HepG2 (cell line): ENCODE measurements around the gene SELENOH. TPM values are rescaled to one million over a fixed set of nuclear protein-coding genes. Genes with fewer than 3 reads are reported as not detected.

Source experiments
- HMG20A ChIP-seq: IDR thresholded peaks from 2 replicates; pipeline ENCODE4 v1.6.1; 2016; ENCODE audit warnings: borderline replicate concordance
- HNF4A ChIP-seq: sonication (generic); formaldehyde crosslinking; IDR thresholded peaks from 2 replicates; pipeline ENCODE4 v1.4.0; 2020; ENCODE audit warnings: missing genetic modification reagents
- HNRNPUL1 ChIP-seq: fragments of 200-400 bp; formaldehyde crosslinking; IDR thresholded peaks from 2 replicates; pipeline ENCODE4 v1.6.1; 2017; ENCODE audit warnings: low read depth, mild to moderate bottlenecking, low read length, moderate library complexity
- JDP2 ChIP-seq: sonication (generic); formaldehyde crosslinking; IDR thresholded peaks from 2 replicates; pipeline ENCODE4 v1.8.1; 2022; ENCODE audit warnings: missing genetic modification reagents, borderline replicate concordance
- ONECUT2 ChIP-seq: sonication (generic); formaldehyde crosslinking; IDR thresholded peaks from 2 replicates; pipeline ENCODE4 v1.4.0; 2020; ENCODE audit warnings: missing genetic modification reagents
- PAWR ChIP-seq: sonication (generic); formaldehyde crosslinking; IDR thresholded peaks from 2 replicates; pipeline ENCODE4 v1.4.0; 2020; ENCODE audit warnings: missing genetic modification reagents, mild to moderate bottlenecking, borderline replicate concordance
- POLR2A ChIP-seq, 2 experiments: IDR thresholded peaks; 2 replicates each; pipeline ENCODE4 v1.6.1; 2011; ENCODE audit warnings: low read depth in 2 of 2, low read length in 2 of 2, mild to moderate bottlenecking in 1 of 2, moderate library complexity in 1 of 2; ENCODE audit not compliant: insufficient read depth in 1 of 2
- SMAD3 ChIP-seq: sonication (generic); formaldehyde crosslinking; IDR thresholded peaks from 2 replicates; pipeline ENCODE4 v1.4.0; 2020; ENCODE audit warnings: missing genetic modification reagents
- SMARCE1 ChIP-seq: fragments of 450-650 bp; IDR thresholded peaks from 2 replicates; pipeline ENCODE4 v1.6.1; 2017; ENCODE audit warnings: borderline replicate concordance
- ZFP37 ChIP-seq: sonication (generic); formaldehyde crosslinking; IDR thresholded peaks from 2 replicates; pipeline ENCODE4 v1.4.0; 2020; ENCODE audit warnings: missing genetic modification reagents, borderline replicate concordance
- ZNF547 ChIP-seq: sonication (generic); formaldehyde crosslinking; IDR thresholded peaks from 2 replicates; pipeline ENCODE4 v1.5.1; 2020; ENCODE audit warnings: mild to moderate bottlenecking, missing genetic modification reagents
- ZNF589 ChIP-seq: sonication (generic); formaldehyde crosslinking; conservative IDR thresholded peaks from 2 replicates; pipeline ENCODE4 v1.8.0; 2022; ENCODE audit warnings: mild to moderate bottlenecking, moderate library complexity, missing genetic modification reagents
- ZNF607 ChIP-seq: sonication (generic); formaldehyde crosslinking; IDR thresholded peaks from 2 replicates; pipeline ENCODE4 v1.5.1; 2020; ENCODE audit warnings: missing genetic modification reagents, mild to moderate bottlenecking, borderline replicate concordance
- ZNF616 ChIP-seq: sonication (generic); formaldehyde crosslinking; IDR thresholded peaks from 2 replicates; pipeline ENCODE4 v1.5.0; 2020; ENCODE audit warnings: low read depth, mild to moderate bottlenecking, missing genetic modification reagents
- ZNF646 ChIP-seq: sonication (generic); formaldehyde crosslinking; IDR thresholded peaks from 2 replicates; pipeline ENCODE4 v1.9.0; 2021; ENCODE audit warnings: mild to moderate bottlenecking, missing genetic modification reagents
- ZNF704 ChIP-seq: sonication (generic); formaldehyde crosslinking; IDR thresholded peaks from 2 replicates; pipeline ENCODE4 v1.8.1; 2023; ENCODE audit warnings: mild to moderate bottlenecking, inconsistent platforms, moderate library complexity, missing genetic modification reagents, borderline replicate concordance
- polyA plus RNA-seq, 8 experiments: library from polyadenylated mRNA; depleted of rRNA in 3 of 8; stranded (reverse) in 7 of 8; unstranded in 1 of 8; fragments of >200 nt; fragmentation: Illumina TruSeq in 4 of 8; extraction: Trizol in 4 of 8; gene quantifications; 2 replicates each; pipeline versions ENCODE4 v1.2.1 to v1.2.3, GENCODE V29; 2011 to 2016; ENCODE audit warnings: low read depth in 4 of 8, missing spikeins in 1 of 8, mixed read lengths in 1 of 8; ENCODE audit not compliant: insufficient read depth in 1 of 8
- total RNA-seq, 5 experiments: library from RNA; depleted of rRNA; stranded (reverse); fragments of >200 nt; fragmentation: Illumina TruSeq; extraction: Trizol; gene quantifications; 2 replicates each; pipeline ENCODE4 v1.2.3, GENCODE V29; 2016; ENCODE audit warnings: low read depth in 1 of 5
- TF ChIP-seq, protein P1 (sequence below), 2 experiments: IDR thresholded peaks; 2 replicates each; pipeline ENCODE4 v1.6.1; 2011 to 2012; ENCODE audit warnings: low read length in 2 of 2, borderline replicate concordance in 1 of 2, low read depth in 1 of 2, mild to moderate bottlenecking in 1 of 2, moderate library complexity in 1 of 2

SELENOH gene
- total and polyA plus RNA-seq, 2 of the 13 experiments (the other 11 are each of a cell fraction or from before 2014, with no cell fraction given) = 27.2 to 77.4 TPM

DNA sequence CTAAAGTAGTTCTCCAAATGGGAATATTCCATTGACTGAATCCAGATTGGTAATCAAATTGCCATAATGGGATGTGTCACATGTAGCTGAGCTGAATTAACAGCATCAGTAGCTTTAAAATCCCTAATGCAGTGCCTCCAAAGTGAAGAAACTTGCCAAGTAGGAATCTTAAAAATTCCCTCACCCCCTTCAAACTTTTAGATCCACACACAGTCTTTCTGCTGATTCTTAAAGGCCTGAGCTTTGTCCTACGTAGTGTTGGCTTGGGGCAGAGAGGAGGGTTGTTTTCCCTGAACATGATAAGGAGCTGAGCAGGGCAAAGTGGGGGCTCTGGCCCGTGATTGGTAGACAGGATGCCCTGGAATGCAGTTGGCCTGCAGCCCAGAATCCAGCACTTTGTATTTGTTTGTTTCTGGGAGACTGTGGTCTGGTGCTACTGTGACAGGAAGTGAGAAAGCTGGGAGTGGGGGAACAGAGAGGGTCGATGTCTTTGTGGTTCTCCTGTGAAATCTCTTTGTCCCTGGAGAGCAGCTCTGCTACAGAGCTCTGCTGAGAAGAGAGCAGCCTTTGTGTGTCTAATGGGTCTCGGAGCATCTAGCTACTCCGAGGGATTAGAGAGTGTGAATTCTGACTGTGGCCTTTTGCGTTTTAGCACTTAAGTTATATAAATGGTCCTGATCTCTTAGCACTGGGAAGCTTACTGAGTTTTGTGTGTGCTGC is 37.2 kb downstream of the SELENOH start (continued):
- TF ChIP-seq, protein P1, sequence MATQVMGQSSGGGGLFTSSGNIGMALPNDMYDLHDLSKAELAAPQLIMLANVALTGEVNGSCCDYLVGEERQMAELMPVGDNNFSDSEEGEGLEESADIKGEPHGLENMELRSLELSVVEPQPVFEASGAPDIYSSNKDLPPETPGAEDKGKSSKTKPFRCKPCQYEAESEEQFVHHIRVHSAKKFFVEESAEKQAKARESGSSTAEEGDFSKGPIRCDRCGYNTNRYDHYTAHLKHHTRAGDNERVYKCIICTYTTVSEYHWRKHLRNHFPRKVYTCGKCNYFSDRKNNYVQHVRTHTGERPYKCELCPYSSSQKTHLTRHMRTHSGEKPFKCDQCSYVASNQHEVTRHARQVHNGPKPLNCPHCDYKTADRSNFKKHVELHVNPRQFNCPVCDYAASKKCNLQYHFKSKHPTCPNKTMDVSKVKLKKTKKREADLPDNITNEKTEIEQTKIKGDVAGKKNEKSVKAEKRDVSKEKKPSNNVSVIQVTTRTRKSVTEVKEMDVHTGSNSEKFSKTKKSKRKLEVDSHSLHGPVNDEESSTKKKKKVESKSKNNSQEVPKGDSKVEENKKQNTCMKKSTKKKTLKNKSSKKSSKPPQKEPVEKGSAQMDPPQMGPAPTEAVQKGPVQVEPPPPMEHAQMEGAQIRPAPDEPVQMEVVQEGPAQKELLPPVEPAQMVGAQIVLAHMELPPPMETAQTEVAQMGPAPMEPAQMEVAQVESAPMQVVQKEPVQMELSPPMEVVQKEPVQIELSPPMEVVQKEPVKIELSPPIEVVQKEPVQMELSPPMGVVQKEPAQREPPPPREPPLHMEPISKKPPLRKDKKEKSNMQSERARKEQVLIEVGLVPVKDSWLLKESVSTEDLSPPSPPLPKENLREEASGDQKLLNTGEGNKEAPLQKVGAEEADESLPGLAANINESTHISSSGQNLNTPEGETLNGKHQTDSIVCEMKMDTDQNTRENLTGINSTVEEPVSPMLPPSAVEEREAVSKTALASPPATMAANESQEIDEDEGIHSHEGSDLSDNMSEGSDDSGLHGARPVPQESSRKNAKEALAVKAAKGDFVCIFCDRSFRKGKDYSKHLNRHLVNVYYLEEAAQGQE (IDR thresholded peaks at IDR 0.05; ENCODE audit: borderline replicate concordance in 1 of 2, low read depth in 1 of 2, low read length in 2 of 2) = peak in 1 of 2 experiments; percentile 69; a peak in 1 of 4 replicates
- TF ChIP-seq ONECUT2 (CRISPR knock-in tag) = peak; percentile 78
- no peak for TF ChIP-seq ZNF704 (CRISPR knock-in tag)
- peak; percentile 53 to 90; a peak in 3 of 4 replicates for TF ChIP-seq POLR2A (IDR thresholded peaks at IDR 0.05; ENCODE audit: insufficient read depth in 1 of 2, low read depth in 2 of 2, low read length in 2 of 2)
- no peak for TF ChIP-seq PAWR (CRISPR knock-in tag)
- TF ChIP-seq ZNF616 = no peak
- TF ChIP-seq HNRNPUL1 = no peak
- 0 out of 2 replicates have a peak, but pooled peaks have one; percentile 34 for TF ChIP-seq ZNF547 (CRISPR knock-in tag)
- no peak for TF ChIP-seq SMARCE1
- no peak for TF ChIP-seq ZNF607 (CRISPR knock-in tag)
- no peak for TF ChIP-seq JDP2 (CRISPR knock-in tag)
- peak; percentile 88 for TF ChIP-seq HNF4A
- TF ChIP-seq ZNF646 (CRISPR knock-in tag) = peak; percentile 67; the same call in 1 of the 2 replicates
- TF ChIP-seq SMAD3 (CRISPR knock-in tag) = peak; percentile 90; the same call in 1 of the 2 replicates
- peak; percentile 80; the same call in 1 of the 2 replicates for TF ChIP-seq HMG20A (CRISPR knock-in tag)
- 0 out of 2 replicates have a peak, but pooled peaks have one; percentile 55 for TF ChIP-seq ZNF589 (CRISPR knock-in tag)
- TF ChIP-seq ZFP37 (CRISPR knock-in tag) = no peak
